ENCODE data around the gene DOCK6. TPM values are rescaled to one million over a fixed set of nuclear protein-coding genes. Genes with fewer than 3 reads are reported as not detected.
A peak's percentile ranks its signal among the peaks of the same experiment; 100 is the strongest.

Gene DOCK6
- total RNA-seq, 1 donor from 2014 or later = 43.6 TPM

- no peak for DNase-seq (ENCODE audit: extremely low spot score, unreplicated experiment)
Measured at GRCh38 chr19:11198175-11198534, 64.2 kb downstream of the DOCK6 start.

GRCh38 chr19:11197291-11198174 lies 64.8 kb downstream of the DOCK6 start, which contains the start of gene KANK2:
KANK2 (minus strand) TSS chr19:11197545; CDS start chr19:11194511, 3,034 bp downstream.
- no peaks in the 10 kb centered on the region for H3K9me3 Mint-ChIP-seq
- DNase-seq (ENCODE audit: extremely low spot score, unreplicated experiment) = peak; percentile 92
- H3K4me1 Mint-ChIP-seq (ENCODE audit: unreplicated experiment) = peaks cover 5% of the 10 kb centered on the region
- peak; percentile 34 for TF ChIP-seq CTCF (conservative IDR thresholded peaks at IDR 0.05)
- H3K36me3 Mint-ChIP-seq = peaks cover 3% of the 10 kb centered on the region
- H3K27me3 Mint-ChIP-seq = no peaks in the 10 kb centered on the region
- H3K4me3 Mint-ChIP-seq = peak within 1 kb of the TSS; percentile 87
- H3K27ac Mint-ChIP-seq = peak within 1 kb of the TSS; percentile 72

More at GRCh38 chr19:11198175-11198534, 64.2 kb downstream of the DOCK6 start:
- Mint-ChIP-seq H3K4me1 (ENCODE audit: unreplicated experiment) (peaks cover 5% of the 10 kb centered on the region), H3K27me3 (no peaks in the 10 kb centered on the region), H3K9me3 (no peaks in the 10 kb centered on the region), H3K27ac (peak overlapping the region; percentile 72), H3K36me3 (peaks cover 3% of the 10 kb centered on the region), H3K4me3 (peak overlapping the region; percentile 87)
- TF ChIP-seq CTCF (conservative IDR thresholded peaks at IDR 0.05) = no peak

- no peak overlapping the region for H3K27ac Mint-ChIP-seq
- H3K4me1 Mint-ChIP-seq (ENCODE audit: unreplicated experiment) = peaks cover 5% of the 10 kb centered on the region
- no peaks in the 10 kb centered on the region for H3K27me3 Mint-ChIP-seq
- no peaks in the 10 kb centered on the region for H3K9me3 Mint-ChIP-seq
- peak overlapping the region; percentile 85 for H3K4me3 Mint-ChIP-seq
- H3K36me3 Mint-ChIP-seq = peaks cover 3% of the 10 kb centered on the region
- TF ChIP-seq CTCF (conservative IDR thresholded peaks at IDR 0.05) = no peak
- no peak for DNase-seq (ENCODE audit: extremely low spot score, unreplicated experiment)
Measured at GRCh38 chr19:11196406-11197287, 65.7 kb downstream of the DOCK6 start.

- peaks cover 3% of the 10 kb centered on the region for H3K36me3 Mint-ChIP-seq
- H3K4me3 Mint-ChIP-seq = peak overlapping the region; percentile 84
- no peaks in the 10 kb centered on the region for H3K9me3 Mint-ChIP-seq
- no peak overlapping the region for H3K27ac Mint-ChIP-seq
- DNase-seq (ENCODE audit: extremely low spot score, unreplicated experiment) = no peak
- no peaks in the 10 kb centered on the region for H3K27me3 Mint-ChIP-seq
- peaks cover 5% of the 10 kb centered on the region for H3K4me1 Mint-ChIP-seq (ENCODE audit: unreplicated experiment)
- no peak for TF ChIP-seq CTCF (conservative IDR thresholded peaks at IDR 0.05)
Measured at GRCh38 chr19:11195681-11196080, 66.6 kb downstream of the DOCK6 start.

- no peak for TF ChIP-seq CTCF (conservative IDR thresholded peaks at IDR 0.05)
- Mint-ChIP-seq H3K27ac (no peak overlapping the region), H3K9me3 (no peaks in the 10 kb centered on the region), H3K27me3 (no peaks in the 10 kb centered on the region), H3K36me3 (peaks cover 3% of the 10 kb centered on the region), H3K4me3 (peak overlapping the region; percentile 84), H3K4me1 (ENCODE audit: unreplicated experiment) (peaks cover 5% of the 10 kb centered on the region)
- no peak for DNase-seq (ENCODE audit: extremely low spot score, unreplicated experiment)
Measured at GRCh38 chr19:11194656-11195558, 67.4 kb downstream of the DOCK6 start.

All from type B pancreatic cell (in vitro differentiated cells).